HG03097 (cell line): Measurements from ENCODE around the gene PRAMEF20.
"Not testable (repeated sequence)": the region's sequence is repeated elsewhere in the genome, so short reads cannot be mapped to it uniquely, and the experiment has no call there.

Experiments
- ATAC-seq: cut with Tn5 transposase; IDR thresholded peaks from one replicate; pipeline ENCODE4 v1.9.1; 2021; ENCODE audit not compliant: unreplicated experiment, low FRiP score

Gene PRAMEF20

GRCh38 chr1:13410150-13410549 is at the start of gene PRAMEF20:
TSS of gene PRAMEF20 (plus strand) at chr1:13410450. CDS start at chr1:13416355, 5,905 bp downstream.
- ATAC-seq, result not testable (repeated sequence)

GRCh38 chr1:13362364-13362763 is 47.9 kb upstream of the PRAMEF20 start:
- ATAC-seq, result not testable (repeated sequence)

GRCh38 chr1:13364928-13365327 is 45.3 kb upstream of the PRAMEF20 start:
- not testable (repeated sequence) for ATAC-seq

- not testable (repeated sequence) for ATAC-seq
These were observed 43.7 kb upstream of the PRAMEF20 start for GRCh38 chr1:13366536-13366935.

DNA sequence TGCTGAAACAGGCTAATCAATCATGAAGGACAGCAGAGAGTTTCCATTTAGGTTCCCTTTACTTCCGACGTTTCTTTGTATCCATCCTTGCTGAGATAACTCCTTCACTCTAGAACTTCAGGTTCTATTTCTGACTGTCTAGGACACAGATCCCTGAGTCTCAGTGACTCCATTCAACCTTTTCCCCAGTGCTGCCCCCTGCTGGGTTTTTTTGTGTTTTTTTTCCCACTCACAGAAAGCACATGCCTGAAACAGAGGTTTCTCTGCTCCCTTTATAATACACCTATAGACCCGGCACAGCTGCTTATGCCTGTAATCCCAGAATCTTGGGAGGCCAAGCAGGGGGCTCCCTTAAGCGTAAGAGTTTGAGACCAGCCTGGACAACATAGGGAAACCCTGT is 41.7 kb upstream of the PRAMEF20 start:
- ATAC-seq, result not testable (repeated sequence)

DNA sequence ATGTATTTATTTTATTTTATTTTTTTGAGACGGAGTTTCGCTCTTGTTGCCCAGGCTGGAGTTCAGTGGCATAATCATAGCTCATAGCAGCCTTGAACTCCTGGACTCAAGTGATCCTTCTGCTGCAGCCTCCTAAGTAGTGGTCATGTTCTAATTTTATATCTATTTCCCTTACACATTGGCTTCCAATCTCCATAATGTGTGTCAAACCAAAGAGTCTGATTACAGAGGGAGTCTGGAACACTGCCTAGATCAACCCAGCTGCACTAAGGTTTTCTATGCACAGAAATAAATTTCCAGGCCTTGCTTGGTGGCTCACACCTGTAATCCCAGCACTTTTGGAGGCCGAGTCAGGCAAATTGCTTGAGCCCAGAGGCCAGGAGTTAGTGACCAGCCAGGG is 31.3 kb upstream of the PRAMEF20 start:
- ATAC-seq, result not testable (repeated sequence)

- not testable (repeated sequence) for ATAC-seq
These were observed 29.9 kb upstream of the PRAMEF20 start for GRCh38 chr1:13380380-13380779.

DNA sequence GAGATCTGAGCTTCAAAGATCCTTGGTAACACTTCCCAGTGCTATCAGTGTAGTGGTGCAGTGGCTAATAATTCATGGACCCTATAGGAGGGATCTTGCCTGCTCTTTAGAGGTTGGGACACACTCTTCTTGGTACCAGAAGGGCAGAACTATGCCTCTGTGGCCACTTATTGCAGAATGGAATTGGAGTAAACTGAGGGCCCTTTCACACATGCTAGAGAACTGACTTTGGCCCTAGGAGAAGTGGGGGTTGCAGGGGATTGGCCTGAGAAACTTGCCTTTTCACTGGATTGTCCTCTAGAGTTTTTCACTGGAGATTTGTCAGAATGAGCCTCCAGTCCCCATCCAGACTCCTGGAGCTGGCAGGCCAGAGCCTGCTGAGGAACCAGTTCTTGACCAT is 20.9 kb upstream of the PRAMEF20 start, which contains the start of gene PRAMEF17:
TSS of gene PRAMEF17 (plus strand) at position 301 of the 400 bp plus-strand sequence. CDS start at position 327, 26 bp downstream.
- ATAC-seq, result not testable (repeated sequence)

GRCh38 chr1:13393004-13393403 is 17.2 kb upstream of the PRAMEF20 start:
- ATAC-seq, result not testable (repeated sequence)

- ATAC-seq, result not testable (repeated sequence)
These were observed 15.5 kb upstream of the PRAMEF20 start for GRCh38 chr1:13394761-13395160.

DNA sequence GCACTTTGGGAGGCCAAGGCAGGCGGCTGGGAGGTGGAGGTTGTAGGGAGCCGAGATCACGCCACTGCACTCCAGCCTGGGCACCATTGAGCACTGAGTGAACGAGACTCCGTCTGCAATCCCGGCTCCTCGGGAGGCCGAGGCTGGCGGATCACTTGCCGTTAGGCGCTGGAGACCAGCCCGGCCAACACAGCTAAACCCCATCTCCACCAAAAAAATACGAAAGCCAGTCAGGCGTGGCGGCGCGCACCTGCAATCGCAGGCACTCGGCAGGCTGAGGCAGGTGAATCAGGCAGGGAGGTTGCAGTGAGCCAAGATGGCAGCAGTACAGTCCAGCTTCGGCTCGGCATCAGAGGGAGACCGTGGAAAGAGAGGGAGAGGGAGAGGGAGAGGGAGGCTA is 14.9 kb upstream of the PRAMEF20 start:
- not testable (repeated sequence) for ATAC-seq

DNA sequence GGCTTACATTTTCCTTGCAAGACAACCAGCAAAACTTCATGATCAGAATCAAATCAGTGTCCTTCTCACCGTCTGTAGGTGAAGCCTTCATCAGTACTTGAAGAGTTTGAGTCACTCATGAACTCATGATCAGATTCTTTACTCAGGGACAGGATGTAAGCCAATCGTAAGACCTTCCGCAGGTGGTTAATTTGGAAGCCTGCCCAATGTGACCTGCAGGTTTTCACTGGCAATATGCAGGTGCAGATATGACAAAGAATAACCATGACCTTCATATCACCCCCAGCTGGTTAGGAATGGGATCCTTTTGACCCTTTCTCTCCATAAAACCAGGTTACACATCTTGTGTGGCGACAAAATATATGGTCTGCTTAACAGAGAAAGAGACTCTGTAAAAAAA is 2.4 kb upstream of the PRAMEF20 start:
- no peak for ATAC-seq

DNA sequence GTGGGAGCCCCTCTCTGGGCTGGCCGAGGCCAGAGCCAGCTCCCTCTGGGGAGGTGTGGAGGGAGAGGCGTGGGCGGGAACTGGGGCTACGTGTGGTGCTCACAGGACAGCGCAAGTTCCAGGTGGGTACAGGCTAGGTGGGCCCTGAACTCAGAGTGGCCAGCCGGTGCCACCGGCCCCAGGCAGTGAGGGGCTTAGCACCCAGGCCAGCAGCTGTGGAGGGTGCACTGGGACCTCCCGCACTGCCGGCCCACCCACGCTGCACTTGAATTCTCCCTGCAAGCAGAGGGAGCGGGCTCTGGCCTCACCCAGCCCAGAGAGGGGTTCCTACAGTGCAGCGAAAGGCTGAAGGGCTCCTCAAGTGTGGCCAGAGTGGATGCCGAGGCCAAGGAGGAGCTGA is 20.2 kb downstream of the PRAMEF20 start:
- no peak for ATAC-seq

GRCh38 chr1:13432251-13432650 is 22.0 kb downstream of the PRAMEF20 start:
- ATAC-seq, result no peak

- not testable (repeated sequence) for ATAC-seq
These were observed 23.6 kb downstream of the PRAMEF20 start for GRCh38 chr1:13433694-13434358.

- no peak for ATAC-seq
These were observed 25.2 kb downstream of the PRAMEF20 start for GRCh38 chr1:13435458-13435857.

DNA sequence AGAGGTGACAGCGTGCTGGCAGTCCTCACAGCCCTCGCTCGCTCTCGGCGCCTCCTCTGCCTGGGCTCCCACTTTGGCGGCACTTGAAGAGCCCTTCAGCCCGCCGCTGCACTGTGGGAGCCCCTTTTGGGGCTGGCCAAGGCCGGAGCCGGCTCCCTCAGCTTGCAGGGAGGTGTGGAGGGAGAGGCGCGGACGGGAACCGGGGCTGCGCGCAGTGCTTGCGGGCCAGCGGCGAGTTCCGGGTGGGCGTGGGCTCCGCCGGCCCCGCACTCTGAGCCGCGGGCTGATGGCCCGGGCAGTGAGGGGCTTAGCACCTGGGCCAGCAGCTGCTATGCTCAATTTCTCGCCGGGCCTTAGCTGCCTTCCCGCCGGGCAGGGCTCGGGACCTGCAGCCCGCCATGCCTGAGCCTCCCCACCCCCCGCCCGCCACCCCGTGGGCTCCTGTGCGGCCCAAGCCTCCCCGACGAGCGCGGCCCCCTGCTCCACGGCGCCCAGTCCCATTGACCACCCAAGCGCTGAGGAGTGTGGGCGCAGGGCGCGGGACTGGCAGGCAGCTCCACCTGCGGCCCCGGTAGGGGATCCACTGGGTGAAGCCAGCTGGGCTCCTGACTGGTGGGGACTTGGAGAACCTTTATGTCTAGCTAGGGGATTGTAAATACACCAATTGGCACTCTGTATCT is 29.0 kb downstream of the PRAMEF20 start:
- ATAC-seq, result not testable (repeated sequence)

- no peak for ATAC-seq
These were observed 33.2 kb downstream of the PRAMEF20 start for GRCh38 chr1:13443335-13443979.

- no peak for ATAC-seq
These were observed 40.0 kb downstream of the PRAMEF20 start for GRCh38 chr1:13450204-13450603.

DNA sequence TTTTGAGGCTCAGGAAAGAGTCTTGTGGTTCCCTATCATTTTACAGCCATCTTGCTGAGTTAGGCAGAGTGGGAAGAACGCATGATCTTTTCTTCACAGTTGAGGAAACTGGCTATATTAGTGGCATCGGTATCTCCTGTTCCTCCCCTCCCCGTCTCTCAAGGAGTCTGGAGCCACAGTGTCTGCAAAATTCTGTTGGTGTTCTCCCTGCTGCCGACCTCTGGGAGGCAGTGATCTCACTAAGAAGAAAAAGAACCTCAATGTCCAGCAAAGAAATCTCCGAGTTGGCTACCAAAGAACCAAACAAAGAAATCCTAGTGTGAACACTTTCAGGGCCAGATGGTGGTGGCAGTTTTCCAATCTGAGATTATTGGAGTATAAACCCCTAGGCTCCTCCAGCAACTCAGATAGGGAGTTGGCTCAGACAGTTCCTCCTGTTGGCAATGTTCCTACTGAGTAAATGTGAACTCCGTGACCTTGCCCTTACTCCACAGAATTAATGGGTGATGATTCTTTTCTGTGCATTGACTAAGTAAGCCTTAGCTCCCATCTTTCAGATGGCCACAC is 41.2 kb downstream of the PRAMEF20 start:
- ATAC-seq, result no peak

GRCh38 chr1:13456904-13457532 is 46.8 kb downstream of the PRAMEF20 start:
- no peak for ATAC-seq
